ES-I3 (cell line): ENCODE measurements around the gene PHF1.

Experiments used
- H3K36me3 ChIP-seq: 2 replicates; pipeline ENCODE4 v1.6.1; 2013; ENCODE audit warnings: mild to moderate bottlenecking, low read length, control low read depth, moderate library complexity; ENCODE audit not compliant: insufficient read depth
- H3K4me1 ChIP-seq: 2 replicates; pipeline ENCODE4 v1.6.1; 2013; ENCODE audit warnings: mild to moderate bottlenecking, control low read depth, low read length; ENCODE audit not compliant: insufficient read depth
- H3K9ac ChIP-seq: 2 replicates; pipeline ENCODE4 v1.6.1; 2013; ENCODE audit warnings: low read depth, mild to moderate bottlenecking, low read length, moderate library complexity
- H3K9me3 ChIP-seq: 2 replicates; pipeline ENCODE4 v1.6.1; 2013; ENCODE audit warnings: mild to moderate bottlenecking, low read length, moderate library complexity; ENCODE audit not compliant: control insufficient read depth, insufficient read depth

The PHF1 gene

GRCh38 chr6:33417903-33418689, 7.3 kb downstream of the PHF1 start, which contains the start of gene CUTA:
Gene CUTA (minus strand): TSS chr6:33418107. CDS start chr6:33418000, 107 bp downstream.
- Histone ChIP-seq H3K9me3 (no peaks in the 10 kb centered on the region), H3K9ac (peak within 1 kb of the TSS; percentile 88), H3K4me1 (peaks cover 12% of the 10 kb centered on the region), H3K36me3 (peaks cover 9% of the 10 kb centered on the region; the same call in 1 of the 2 replicates)

DNA sequence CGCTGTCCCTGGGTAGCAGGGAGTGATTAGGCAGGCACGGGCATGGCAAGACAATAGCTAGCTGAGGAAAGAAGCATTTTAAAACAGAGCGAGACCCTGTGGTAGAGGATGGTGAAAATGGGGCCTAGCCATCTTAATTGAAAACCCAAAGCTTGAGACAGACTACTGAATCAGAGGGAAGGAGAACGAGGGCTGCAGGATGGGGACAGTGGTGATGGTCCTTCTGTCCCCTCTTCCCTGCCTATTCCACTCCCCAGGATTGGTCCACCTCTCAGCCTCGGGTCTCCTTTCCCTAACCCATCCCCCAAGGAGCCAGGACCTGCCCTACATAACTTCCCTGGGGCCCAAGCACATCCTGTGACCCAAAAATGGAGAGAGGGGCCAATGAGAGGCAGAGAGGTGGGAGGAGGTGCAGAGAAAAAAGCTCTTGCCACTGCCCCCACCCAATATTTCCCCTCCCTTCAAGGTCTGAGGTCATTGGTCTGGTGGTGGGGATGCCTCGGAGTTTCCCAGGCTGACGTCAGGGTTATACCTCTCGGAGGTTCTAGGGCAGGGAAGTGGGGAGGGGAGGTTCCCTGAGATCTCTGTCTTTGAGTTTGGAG, 8.0 kb downstream of the PHF1 start:
- H3K4me1 ChIP-seq, result peaks cover 12% of the 10 kb centered on the region

DNA sequence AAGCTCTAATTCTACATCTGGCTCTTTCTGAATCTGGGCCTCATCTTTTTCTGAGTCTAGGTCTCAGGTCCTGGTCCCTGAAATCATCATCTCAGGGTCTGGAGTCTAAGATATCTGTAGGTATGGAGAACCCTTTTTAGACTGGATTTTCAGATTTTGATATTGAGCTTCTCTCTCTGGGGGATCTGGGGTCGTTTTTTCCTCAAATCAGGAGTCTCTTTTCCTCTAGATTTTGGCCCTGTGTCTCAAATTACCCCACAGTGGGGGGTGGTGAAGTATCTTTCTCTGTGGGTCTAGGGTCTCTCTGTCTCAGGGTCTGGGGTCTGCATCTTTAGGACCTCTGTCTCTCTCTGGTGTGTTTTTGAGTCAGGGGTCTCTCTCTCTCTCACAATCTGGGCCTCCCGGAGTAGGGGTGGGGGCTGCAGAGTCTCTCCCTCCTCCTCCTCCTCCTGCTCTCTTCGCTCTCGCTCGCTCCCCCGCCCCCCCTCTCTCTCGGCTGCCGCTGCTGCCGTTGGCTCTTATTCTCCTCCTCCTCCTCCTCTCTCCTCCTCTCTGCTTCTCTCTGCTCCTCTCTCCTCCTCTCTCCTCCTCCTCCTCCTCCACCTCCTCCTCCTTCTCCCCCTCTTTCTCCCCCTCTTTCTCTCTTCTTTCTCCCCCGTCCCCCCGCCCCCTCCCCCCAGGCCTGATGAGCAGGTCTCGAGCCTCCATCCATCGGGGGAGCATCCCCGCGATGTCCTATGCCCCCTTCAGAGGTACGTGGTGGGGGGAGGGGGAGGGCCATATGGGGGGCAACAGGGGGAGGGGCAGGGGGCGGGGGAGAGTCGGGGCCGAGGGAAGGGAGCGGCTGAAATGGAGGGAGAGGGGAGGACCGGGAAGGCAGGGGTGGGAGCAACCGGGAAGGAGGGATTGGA, 9.0 kb downstream of the PHF1 start, which contains the start of gene SYNGAP1:
Gene SYNGAP1 (plus strand): TSS at position 486 of the 911 bp plus-strand sequence. CDS start 200 bp downstream, at position 686.
- H3K4me1 ChIP-seq, result peaks cover 21% of the 10 kb centered on the region
- H3K9me3 ChIP-seq, result no peaks in the 10 kb centered on the region
- H3K36me3 ChIP-seq, result peaks cover 4% of the 10 kb centered on the region; the same call in 1 of the 2 replicates
- H3K9ac ChIP-seq, result peak within 1 kb of the TSS; percentile 88

More for the DNA sequence above, 8.0 kb downstream of the PHF1 start:
- H3K9me3 ChIP-seq, result no peaks in the 10 kb centered on the region
- H3K9ac ChIP-seq, result peak overlapping the region; percentile 88
- H3K36me3 ChIP-seq, result peaks cover 4% of the 10 kb centered on the region; the same call in 1 of the 2 replicates

DNA sequence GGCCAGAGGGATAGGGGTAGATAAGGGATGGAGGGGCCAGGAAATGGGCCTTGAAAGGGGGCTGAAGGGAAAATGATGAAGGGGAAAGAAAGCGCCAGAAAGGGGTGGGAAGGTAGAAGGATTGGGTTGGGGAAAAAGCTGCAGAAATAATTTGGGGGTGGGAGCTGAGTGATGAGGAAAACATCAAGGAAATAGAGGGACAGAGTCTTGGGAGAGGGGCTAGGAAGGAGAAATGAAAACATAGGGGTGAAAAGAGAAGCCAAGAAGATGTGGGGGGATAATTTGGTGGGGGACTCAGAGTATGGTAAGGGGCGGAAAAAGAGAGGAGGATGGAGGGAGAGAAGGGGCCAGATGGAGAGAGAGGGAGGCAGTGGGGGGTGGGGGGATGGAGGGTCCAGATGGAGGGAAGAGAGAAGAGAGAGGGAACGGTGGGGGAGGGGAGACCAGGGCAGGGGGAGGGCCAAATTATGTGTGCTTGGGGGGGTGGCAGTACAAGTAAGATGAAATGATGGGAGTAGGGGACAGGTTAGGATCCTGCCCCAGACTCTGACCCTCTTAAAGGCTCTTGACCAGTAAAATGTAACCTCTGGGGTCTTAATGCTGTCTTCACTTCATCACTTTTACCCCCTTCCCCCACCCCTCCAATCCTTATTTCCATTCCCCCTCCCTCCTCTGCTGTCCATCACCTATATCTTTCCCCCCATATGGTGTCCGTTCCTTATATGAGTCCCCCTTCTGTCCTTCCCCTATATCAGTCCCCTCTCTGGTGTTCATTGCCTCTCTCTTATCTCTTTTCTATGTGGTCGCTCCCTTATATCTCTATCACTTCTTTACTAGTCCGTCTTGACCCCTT, 9.9 kb downstream of the PHF1 start:
- Histone ChIP-seq H3K4me1 (peaks cover 21% of the 10 kb centered on the region), H3K36me3 (peaks cover 1% of the 10 kb centered on the region; the same call in 1 of the 2 replicates), H3K9ac (peak overlapping the region; percentile 37; the same call in 1 of the 2 replicates), H3K9me3 (no peaks in the 10 kb centered on the region)

- Histone ChIP-seq H3K9me3 (no peaks in the 10 kb centered on the region), H3K9ac (no peak overlapping the region; the same call in 1 of the 2 replicates), H3K4me1 (peaks cover 21% of the 10 kb centered on the region), H3K36me3 (no peaks in the 10 kb centered on the region)
These were observed 10.5 kb downstream of the PHF1 start for GRCh38 chr6:33421344-33421643.

DNA sequence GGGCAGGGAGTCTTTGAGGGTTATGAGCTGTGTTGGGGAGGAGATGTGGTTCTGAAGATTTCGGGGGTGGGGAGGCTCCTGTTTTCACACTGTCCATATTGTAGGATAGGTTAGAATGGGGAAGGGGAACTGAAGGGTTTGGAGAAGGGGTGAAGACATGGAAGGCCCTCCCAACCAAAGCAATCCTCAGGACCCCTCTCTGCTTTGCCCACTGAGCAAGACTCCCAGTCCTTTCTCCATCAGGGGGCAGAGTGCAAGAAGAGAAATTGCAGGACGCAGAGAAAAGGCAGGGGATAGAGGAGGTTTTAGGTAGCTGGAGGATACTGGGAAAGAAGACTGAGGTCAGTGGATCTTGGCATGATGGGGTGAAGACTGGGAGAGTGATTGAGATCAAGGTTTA, 13.0 kb downstream of the PHF1 start:
- Histone ChIP-seq H3K36me3 (no peaks in the 10 kb centered on the region), H3K9me3 (no peaks in the 10 kb centered on the region), H3K9ac (no peak overlapping the region), H3K4me1 (peaks cover 18% of the 10 kb centered on the region)

DNA sequence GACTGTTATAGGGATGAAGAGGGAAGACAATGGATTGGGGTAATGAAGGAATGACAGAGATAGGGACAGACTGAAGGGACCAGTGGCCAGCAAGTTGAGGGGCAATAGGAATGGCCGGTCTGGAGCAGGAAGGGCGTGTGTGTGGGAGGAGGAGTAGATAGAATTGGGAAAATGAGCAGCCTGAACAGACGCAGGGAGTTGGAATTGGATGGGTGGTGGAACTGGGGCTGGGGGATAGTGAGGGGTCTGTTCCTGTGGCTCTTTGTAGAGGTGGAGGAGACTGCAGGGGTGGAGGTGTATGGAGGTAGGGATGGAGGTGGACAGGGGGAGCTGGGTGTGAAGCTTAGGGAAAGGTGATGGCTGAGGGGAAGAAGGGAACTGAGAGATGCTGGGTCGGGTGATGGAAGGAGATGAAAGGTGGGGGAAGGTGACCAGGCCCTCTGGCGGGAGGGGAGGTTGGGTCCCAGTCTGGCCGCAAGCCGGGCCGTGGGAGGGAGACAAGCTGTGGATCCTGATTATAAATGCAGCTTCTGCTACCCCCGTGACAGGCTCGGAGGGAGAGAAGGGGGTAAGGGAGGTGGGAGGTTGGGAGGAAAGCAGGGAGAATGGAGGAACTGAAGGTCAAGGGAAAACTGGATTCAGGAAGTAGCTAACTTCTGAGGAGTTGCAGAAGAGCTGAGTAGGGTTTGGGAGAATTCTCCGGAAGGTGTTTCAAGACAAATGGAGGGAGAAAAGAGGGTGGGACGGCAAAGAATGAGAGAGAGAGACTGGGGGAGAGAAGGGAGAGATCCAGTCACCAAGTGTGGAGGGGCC, 14.2 kb downstream of the PHF1 start:
- peaks cover 24% of the 10 kb centered on the region for H3K4me1 ChIP-seq
- no peaks in the 10 kb centered on the region for H3K36me3 ChIP-seq
- H3K9me3 ChIP-seq, result no peaks in the 10 kb centered on the region
- peak overlapping the region; percentile 59 for H3K9ac ChIP-seq

- no peaks in the 10 kb centered on the region for H3K9me3 ChIP-seq
- H3K36me3 ChIP-seq, result no peaks in the 10 kb centered on the region
- H3K9ac ChIP-seq, result peak overlapping the region; percentile 59
- H3K4me1 ChIP-seq, result peaks cover 32% of the 10 kb centered on the region
These were observed 15.1 kb downstream of the PHF1 start for GRCh38 chr6:33425668-33426577.

- Histone ChIP-seq H3K4me1 (peaks cover 32% of the 10 kb centered on the region), H3K9ac (peak overlapping the region; percentile 8; the same call in 1 of the 2 replicates), H3K36me3 (no peaks in the 10 kb centered on the region), H3K9me3 (no peaks in the 10 kb centered on the region)
These were observed 16.0 kb downstream of the PHF1 start for GRCh38 chr6:33426590-33427511.

DNA sequence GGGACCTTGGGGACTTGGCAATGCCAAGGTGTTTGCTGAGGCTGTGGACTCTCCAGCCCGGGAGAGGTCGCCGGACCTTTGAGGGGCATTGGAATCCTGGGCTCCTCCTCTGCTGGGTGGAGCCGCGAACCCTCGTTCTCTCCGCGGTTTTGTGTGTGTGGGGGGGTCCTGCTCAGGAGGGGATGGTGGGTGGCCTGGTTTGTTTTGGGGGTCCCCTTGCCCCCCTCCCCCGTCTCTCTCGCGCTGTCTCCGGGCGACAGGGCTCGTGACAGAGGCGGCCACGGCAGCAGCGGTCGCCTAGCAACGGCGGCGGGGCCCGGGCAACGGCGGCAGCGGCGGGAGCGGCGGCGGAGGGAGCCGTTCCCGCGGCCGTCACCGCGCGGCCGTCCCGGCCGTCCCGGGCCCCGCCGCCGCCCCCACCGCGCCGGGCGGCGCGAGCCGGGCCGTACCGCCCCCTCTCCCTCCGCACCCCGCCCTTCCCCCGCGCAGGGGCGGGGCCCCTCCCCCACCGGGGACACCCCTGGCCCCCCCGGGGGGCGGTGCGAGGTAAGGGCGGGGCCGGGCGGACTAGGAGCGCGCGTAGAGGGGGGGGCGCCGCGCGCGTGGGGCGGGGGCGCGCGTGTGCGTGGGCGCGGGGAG, 16.9 kb downstream of the PHF1 start:
- Histone ChIP-seq H3K36me3 (no peaks in the 10 kb centered on the region), H3K9ac (peak overlapping the region; percentile 49; the same call in 1 of the 2 replicates), H3K9me3 (no peaks in the 10 kb centered on the region), H3K4me1 (peaks cover 37% of the 10 kb centered on the region)
